PFSK-1 (cell line): ENCODE data around the gene DSP.

Experiments
- POLR2AphosphoS5 ChIP-seq: IDR thresholded peaks from 2 replicates; pipeline ENCODE4 v1.6.1; 2012; ENCODE audit warnings: low read depth, mild to moderate bottlenecking, control low read depth, low read length, moderate library complexity
- SIN3A ChIP-seq: IDR thresholded peaks from 2 replicates; pipeline ENCODE4 v1.6.1; 2012; ENCODE audit warnings: mild to moderate bottlenecking, low read length, moderate library complexity, borderline replicate concordance; ENCODE audit not compliant: insufficient read depth
- TF ChIP-seq, protein P1 (sequence below), 2 experiments: IDR thresholded peaks; 2 replicates each; pipeline versions ENCODE4 v1.6.1 to v1.8.0; 2011 to 2012; ENCODE audit warnings: low read depth in 2 of 2, low read length in 2 of 2, control low read depth in 1 of 2, inconsistent platforms in 1 of 2, mild to moderate bottlenecking in 1 of 2, moderate library complexity in 1 of 2; ENCODE audit not compliant: insufficient read depth in 1 of 2

DNA sequence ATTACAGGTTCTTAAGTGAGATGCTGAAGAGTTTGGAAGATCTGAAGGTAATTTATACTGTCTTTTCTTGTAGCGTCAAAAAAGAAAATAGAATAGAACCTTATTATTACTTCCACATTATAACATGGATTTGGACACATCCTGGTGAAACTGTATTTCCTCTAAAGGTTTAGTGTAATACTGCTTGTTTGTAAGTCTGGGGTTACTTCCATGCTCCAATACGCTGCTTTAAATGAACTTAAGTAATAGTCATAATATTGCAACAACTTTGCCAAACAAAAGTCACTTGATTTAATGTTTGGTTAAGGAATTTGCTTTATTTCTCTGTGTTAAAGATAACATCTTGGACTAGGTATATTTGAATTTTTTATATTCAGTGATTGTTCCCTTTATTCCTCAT lies 37.0 kb downstream of the DSP start:
- no peak for TF ChIP-seq POLR2AphosphoS5
- TF ChIP-seq, protein P1, sequence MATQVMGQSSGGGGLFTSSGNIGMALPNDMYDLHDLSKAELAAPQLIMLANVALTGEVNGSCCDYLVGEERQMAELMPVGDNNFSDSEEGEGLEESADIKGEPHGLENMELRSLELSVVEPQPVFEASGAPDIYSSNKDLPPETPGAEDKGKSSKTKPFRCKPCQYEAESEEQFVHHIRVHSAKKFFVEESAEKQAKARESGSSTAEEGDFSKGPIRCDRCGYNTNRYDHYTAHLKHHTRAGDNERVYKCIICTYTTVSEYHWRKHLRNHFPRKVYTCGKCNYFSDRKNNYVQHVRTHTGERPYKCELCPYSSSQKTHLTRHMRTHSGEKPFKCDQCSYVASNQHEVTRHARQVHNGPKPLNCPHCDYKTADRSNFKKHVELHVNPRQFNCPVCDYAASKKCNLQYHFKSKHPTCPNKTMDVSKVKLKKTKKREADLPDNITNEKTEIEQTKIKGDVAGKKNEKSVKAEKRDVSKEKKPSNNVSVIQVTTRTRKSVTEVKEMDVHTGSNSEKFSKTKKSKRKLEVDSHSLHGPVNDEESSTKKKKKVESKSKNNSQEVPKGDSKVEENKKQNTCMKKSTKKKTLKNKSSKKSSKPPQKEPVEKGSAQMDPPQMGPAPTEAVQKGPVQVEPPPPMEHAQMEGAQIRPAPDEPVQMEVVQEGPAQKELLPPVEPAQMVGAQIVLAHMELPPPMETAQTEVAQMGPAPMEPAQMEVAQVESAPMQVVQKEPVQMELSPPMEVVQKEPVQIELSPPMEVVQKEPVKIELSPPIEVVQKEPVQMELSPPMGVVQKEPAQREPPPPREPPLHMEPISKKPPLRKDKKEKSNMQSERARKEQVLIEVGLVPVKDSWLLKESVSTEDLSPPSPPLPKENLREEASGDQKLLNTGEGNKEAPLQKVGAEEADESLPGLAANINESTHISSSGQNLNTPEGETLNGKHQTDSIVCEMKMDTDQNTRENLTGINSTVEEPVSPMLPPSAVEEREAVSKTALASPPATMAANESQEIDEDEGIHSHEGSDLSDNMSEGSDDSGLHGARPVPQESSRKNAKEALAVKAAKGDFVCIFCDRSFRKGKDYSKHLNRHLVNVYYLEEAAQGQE (IDR thresholded peaks at IDR 0.05; ENCODE audit: insufficient read depth in 1 of 2, low read depth in 2 of 2, low read length in 2 of 2), result no peak
- no peak for TF ChIP-seq SIN3A
